NCI-H1930 (cell line): ENCODE measurements around the gene FUOM.

Experiments used
- DNase-seq, 2 experiments: peaks; one replicate each; lab custom pipeline; 2025; lab: John Stamatoyannopoulos, UW

Gene FUOM, protein sequence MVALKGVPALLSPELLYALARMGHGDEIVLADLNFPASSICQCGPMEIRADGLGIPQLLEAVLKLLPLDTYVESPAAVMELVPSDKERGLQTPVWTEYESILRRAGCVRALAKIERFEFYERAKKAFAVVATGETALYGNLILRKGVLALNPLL

GRCh38 chr10:133357285-133358161 is at the start of gene FUOM:
Gene FUOM (minus strand): TSS chr10:133358019. CDS start chr10:133358007, 12 bp downstream.
- peak; percentile 19 to 37 for DNase-seq

DNA sequence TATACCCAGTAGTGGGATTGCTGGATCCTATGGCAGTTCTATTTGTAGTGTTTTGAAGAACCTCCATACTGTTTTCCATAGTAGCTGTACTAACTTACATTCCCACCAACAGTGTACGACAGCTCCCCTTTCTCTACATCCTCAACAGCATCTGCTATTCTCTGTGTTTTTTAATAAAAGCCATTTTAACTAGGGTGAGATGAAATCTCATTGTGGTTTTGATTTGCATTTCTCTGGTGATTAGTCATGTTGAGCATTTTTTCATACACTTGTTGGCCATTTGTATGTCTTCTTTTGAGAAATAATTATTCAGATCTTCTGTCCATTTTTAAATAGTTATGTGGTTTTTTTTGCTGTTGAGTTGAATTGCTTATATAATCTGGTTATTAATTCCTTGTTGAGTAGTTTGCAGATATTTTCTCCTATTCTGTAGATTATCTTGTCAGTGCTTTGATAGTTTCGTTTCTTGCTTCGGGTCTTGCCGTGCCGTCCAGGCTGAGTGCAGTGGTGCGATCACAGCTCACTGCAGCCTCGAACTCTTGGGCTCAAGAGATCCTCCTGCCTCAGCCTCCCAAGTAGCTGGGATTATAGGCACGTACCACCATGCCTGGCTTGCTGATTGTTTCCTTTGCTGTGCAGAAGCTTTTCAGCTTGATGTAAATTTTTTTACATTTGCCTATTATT is 48.2 kb upstream of the FUOM start:
- DNase-seq: no peak

DNA sequence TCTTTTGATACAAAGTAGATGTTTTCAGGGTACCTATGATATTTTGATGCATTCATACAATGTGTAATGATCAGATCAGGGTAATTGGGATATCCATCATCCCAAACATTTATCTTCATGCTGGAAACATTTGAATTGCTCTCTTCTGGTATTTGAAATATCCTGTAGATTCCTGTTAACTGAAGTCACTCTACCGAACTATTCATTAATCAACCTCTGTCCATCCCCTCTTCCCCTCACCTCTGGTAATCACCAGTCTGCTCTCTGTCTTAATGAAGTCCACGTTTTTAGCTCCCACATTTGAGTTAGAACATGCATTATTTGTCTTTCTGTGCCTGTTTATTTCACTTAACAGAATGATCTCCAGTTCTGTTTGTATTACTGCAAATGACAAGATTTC is 47.5 kb upstream of the FUOM start:
- no peak for DNase-seq

GRCh38 chr10:133403784-133404183 is 46.0 kb upstream of the FUOM start:
- DNase-seq: no peak

GRCh38 chr10:133403359-133403758 is 45.5 kb upstream of the FUOM start:
- no peak for DNase-seq

DNA sequence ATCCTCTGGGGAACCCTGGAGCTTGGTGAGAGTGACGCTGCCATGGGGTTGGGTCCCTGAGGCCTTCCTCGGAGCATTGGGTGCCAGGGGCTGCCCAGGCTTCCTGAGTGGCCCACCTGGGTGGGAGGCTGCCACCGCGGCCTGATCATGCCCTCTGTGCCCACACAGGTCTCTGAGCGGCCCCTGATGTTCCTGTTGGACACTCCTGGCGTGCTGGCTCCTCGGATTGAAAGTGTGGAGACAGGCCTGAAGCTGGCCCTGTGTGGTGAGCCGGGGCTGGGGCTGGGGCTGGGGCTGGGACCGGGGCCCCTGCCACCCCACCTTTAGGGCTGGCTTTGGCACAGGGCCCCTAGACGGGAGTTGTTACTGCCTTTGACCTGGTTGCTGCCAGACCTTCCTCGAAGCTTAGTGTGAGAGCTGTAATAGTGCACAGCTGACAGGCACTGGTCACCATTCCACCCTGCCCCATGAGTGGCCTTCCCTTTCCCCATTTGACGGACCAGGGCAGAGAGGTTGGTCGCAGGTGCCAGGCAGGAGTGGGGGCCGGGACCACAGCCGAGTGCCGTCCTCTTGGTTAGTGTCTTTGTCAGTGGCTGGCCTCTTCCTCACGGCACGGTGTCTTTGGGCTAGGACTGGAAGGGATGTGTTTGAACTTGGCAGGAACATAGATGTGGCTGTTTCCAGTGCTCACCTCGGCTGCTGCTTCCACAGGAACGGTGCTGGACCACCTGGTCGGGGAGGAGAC is 44.3 kb upstream of the FUOM start:
- no peak for DNase-seq

- no peak for DNase-seq
These were observed 43.7 kb upstream of the FUOM start for GRCh38 chr10:133401500-133401899.

DNA sequence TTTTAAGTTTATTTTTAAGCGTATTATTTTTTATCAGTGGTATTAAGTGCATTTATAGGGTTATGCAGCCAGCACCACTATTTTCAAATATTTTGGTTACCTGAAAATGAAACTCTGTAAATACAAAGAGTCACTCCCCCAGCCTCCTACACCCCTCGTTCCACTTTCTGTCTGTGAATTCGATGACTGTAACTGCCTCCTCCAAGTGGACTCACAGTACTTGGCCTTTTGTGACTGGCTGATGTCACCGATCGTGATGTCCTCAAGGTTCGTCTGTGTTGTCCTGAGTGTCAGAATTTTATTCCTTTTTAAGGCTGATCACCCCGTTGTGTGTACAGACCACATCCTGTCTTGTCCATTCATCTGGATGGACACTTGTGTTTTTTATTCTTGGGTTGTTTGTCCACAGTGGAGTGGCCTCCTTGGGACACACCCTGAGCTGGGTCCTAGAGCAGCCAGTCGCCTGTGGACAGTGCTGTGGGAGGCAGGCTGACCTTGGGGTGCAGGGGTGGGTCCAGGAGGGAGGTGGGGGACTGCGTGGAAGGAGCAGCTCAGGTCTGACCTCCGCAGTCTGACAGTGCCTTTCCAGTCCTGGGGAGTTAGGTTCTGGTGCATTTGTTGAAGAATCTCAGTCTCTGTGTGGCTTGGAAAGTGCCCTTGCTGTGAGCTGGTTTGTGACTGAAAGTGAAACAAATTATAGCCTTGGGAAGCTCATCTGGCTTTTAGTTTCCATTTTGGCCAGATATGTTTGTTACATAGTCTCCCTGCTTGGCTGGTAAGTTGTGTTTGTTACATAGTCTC is 43.0 kb upstream of the FUOM start:
- no peak for DNase-seq

DNA sequence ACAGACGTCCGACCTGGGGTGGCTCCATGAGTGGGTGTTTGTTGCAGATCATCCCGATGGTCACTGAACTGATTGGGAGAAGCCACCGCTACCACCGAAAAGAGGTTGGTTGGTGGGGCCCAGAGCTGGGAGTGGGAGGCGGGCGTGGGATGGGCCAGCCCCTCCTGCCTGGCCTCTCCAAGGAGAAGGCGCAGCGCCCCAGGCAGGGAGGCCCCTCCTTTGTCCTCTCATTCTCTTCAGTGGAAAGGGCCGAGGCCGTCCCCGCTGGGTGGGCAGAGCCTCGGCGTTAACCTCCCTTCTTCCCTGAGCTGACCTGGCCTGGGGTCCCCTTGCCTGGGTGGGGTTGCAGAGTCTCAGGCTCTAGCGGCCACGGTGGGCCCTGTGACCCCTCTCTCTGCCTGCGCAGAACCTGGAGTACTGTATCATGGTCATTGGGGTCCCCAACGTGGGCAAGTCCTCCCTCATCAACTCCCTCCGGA is 41.3 kb upstream of the FUOM start:
- DNase-seq: no peak

DNA sequence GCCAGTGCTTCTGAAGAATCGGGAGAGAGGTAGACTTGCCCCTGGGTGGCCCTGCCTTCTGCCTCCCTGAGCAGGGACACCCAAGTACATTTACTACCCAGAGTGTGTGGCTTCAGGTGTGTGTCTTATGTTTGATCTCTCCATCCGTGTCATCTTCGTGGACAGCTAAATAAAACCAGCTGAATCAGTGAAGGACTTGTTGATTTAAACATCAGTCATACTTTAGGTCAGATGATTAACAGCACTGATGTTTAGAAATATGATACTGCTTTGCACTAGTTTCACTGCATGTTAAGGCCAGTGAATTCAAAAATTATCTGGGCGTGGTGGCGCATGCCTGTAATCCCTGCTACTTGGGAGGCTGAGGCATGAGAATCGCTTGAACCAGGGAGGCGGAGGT is 40.1 kb upstream of the FUOM start:
- DNase-seq: no peak

- DNase-seq: no peak
These were observed 38.3 kb upstream of the FUOM start for GRCh38 chr10:133396035-133396624.

- DNase-seq: no peak
These were observed 37.0 kb upstream of the FUOM start for GRCh38 chr10:133394801-133395221.

DNA sequence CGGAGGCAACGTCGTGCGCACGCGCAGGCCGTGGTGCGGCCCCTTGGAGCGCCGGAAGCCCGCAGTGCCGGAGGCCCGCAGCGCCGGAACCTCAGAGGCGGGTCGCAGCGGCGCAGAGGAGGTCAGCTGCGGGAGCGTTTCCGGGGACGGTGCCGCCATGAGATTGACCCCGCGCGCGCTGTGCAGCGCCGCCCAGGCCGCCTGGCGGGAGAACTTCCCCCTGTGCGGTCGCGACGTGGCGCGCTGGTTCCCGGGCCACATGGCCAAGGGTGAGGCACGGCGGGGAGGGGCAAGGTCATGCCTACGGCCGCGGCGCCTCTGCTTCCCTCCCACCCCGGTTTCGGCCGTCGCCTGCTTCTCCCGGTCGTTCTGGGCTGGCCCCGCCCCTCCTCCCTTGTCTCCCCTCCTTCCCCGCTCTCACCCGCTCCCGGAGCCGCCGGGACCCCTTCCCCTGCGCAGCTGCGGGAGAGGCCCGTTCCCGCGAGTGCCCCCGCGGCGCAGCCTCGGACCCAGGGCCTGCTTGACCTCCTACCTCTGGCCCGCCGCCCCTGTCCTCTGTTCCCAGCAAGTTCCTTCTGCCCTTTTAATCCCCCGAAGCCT is 36.3 kb upstream of the FUOM start, which contains the start of gene MTG1:
Gene MTG1 (plus strand): TSS at position 94 of the 600 bp plus-strand sequence. CDS start 64 bp downstream, at position 158.
- peak; percentile 83 to 91 for DNase-seq

- no peak for DNase-seq
These were observed 35.7 kb upstream of the FUOM start for GRCh38 chr10:133393401-133394063.

GRCh38 chr10:133391761-133392518 is 34.1 kb upstream of the FUOM start:
- DNase-seq: no peak

GRCh38 chr10:133391249-133391635 is 33.4 kb upstream of the FUOM start:
- no peak for DNase-seq

DNA sequence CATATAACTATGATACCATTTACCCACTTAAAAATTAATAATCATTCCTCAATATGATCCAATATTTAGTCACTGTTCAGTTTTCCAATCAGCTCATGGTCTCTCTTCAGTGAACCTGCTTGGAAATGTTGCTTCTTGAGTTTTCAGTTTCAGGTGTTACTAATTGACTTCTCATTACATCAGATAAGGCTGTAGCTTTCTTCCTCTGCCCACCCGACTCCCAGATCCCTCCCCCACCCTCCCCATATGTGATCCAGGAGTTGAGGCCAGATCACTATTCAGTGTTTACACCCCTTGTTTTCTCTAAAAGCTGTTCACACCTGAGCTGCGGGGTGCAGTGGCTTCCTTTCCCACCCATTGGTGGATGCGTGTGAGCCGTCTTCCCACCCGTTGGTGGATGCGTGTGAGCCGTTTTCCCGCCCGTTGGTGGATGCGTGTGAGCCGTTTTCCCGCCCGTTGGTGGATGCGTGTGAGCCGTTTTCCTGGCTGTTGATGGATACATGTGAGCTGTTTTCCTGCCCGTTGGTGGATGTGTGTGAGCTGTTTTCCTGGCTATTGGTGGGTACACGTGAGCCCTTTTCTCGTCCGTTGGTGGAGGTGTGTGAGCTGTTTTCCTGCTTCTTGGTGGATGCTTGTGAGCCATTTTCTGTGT is 32.9 kb upstream of the FUOM start:
- DNase-seq: no peak
